GM12892 (cell line): Measurements from ENCODE around the gene FHL1.

Experiments
- POLR2AphosphoS5 ChIP-seq: IDR thresholded peaks from 2 replicates; pipeline ENCODE4 v1.6.1; 2011; ENCODE audit warnings: low read depth, low read length, control low read depth
- TAF1 ChIP-seq: IDR thresholded peaks from 2 replicates; pipeline ENCODE4 v1.6.1; 2011; ENCODE audit warnings: low read depth, mild to moderate bottlenecking, control low read depth, low read length, borderline replicate concordance

GRCh38 chrX:136211766-136212556, 64.6 kb downstream of the FHL1 start:
- TF ChIP-seq TAF1 (no peak), POLR2AphosphoS5 (no peak)
